CD4-positive, alpha-beta T cell (primary cell): ENCODE data around the gene NINJ1. TPM values are rescaled to one million over a fixed set of nuclear protein-coding genes. Genes with fewer than 3 reads are reported as not detected.
A peak's percentile ranks its signal among the peaks of the same experiment; 100 is the strongest.

ENCODE experiments used
- ATAC-seq: fragments of 200-7000 bp; cut with Tn5 transposase; one replicate; pipeline ENCODE4 v1.10.0; 2022; ENCODE audit warnings: mild to moderate bottlenecking; ENCODE audit not compliant: poor library complexity
- CTCF ChIA-PET: fragments of 350-600 bp; sonication (Branson Sonifier 250); formaldehyde crosslinking; loops from one replicate; lab custom pipeline; 2021; ENCODE audit warnings: antibody characterized with exemption, inconsistent platforms; lab: Charles Lee
- POLR2A ChIA-PET: fragments of 350-600 bp; sonication (Branson Sonifier 250); formaldehyde crosslinking; loops from one replicate; lab custom pipeline; 2021; ENCODE audit warnings: antibody characterized with exemption, inconsistent platforms; lab: Charles Lee
- DNase-seq, 14 experiments: peaks; one replicate each; pipeline ENCODE4 v3.0.0-alpha.2; 2013 to 2020; ENCODE audit warnings: mixed read lengths in 2 of 14
- H3K27ac ChIP-seq, 2 donors: one replicate each; pipeline versions ENCODE4 v1.5.1 to v1.7.0; 2013; ENCODE audit warnings: low read length in 2 of 2, low read depth in 1 of 2, mild to moderate bottlenecking in 1 of 2
- H3K27me3 ChIP-seq, 2 experiments: 1 replicate in 1 of 2; 2 replicates in 1 of 2; pipeline versions ENCODE4 v1.6.1 to v1.7.0; 2013; ENCODE audit warnings: low read length in 2 of 2, control low read depth in 1 of 2, mild to moderate bottlenecking in 1 of 2, moderate library complexity in 1 of 2; ENCODE audit not compliant: insufficient read depth in 2 of 2, control insufficient read depth in 1 of 2
- H3K36me3 ChIP-seq: one replicate; pipeline ENCODE4 v1.6.1; 2013; ENCODE audit warnings: low read length, control low read depth; ENCODE audit not compliant: insufficient read depth
- H3K4me1 ChIP-seq: one replicate; pipeline ENCODE4 v1.6.1; 2013; ENCODE audit warnings: low read length, control low read depth; ENCODE audit not compliant: insufficient read depth
- H3K4me3 ChIP-seq: one replicate; pipeline ENCODE4 v1.5.1; 2013; ENCODE audit warnings: mild to moderate bottlenecking, low read length, moderate library complexity
- H3K9me3 ChIP-seq, 2 experiments: 1 replicate in 1 of 2; 2 replicates in 1 of 2; pipeline versions ENCODE4 v1.6.1 to v1.7.0; 2013; ENCODE audit warnings: low read length in 2 of 2, mild to moderate bottlenecking in 2 of 2, control low read depth in 1 of 2, moderate library complexity in 1 of 2; ENCODE audit not compliant: control insufficient read depth in 1 of 2, insufficient read depth in 1 of 2
- H3K27ac Mint-ChIP-seq: one replicate; pipeline ENCODE4 v1.8.0; 2020; ENCODE audit warnings: mixed read lengths
- H3K27me3 Mint-ChIP-seq: one replicate; pipeline ENCODE4 v1.8.0; 2021; ENCODE audit warnings: mixed read lengths
- H3K36me3 Mint-ChIP-seq: one replicate; pipeline ENCODE4 v1.8.0; 2021; ENCODE audit warnings: low read depth, mixed read lengths
- H3K4me1 Mint-ChIP-seq: one replicate; pipeline ENCODE4 v1.8.0; 2021; ENCODE audit warnings: low read depth, mixed read lengths
- H3K4me3 Mint-ChIP-seq: one replicate; pipeline ENCODE4 v1.8.0; 2020; ENCODE audit warnings: mild to moderate bottlenecking, mixed read lengths
- H3K9me3 Mint-ChIP-seq: one replicate; pipeline ENCODE4 v1.8.0; 2020; ENCODE audit warnings: mixed read lengths
- CTCF ChIP-seq: fragments of 200-600 bp; IDR thresholded peaks from one replicate; pipeline ENCODE4 v1.8.0; 2022; ENCODE audit warnings: antibody characterized with exemption, mild to moderate bottlenecking
- intact Hi-C, 2 experiments: fragments of 100-400 bp; cut with DNase I in 1 of 2; cut with micrococcal nuclease in 1 of 2; formaldehyde crosslinking; loops; one replicate each; pipeline versions ENCODE4 v1.15.1 to v1.9.0; 2023 to 2025; cut with DNase I, micrococcal nuclease
- total RNA-seq, 174 experiments: library from RNA in 2 of 174; stranded (reverse) in 2 of 174; gene quantifications; one replicate each; pipeline ENCODE4 v1.2.3 and lab custom pipeline; 2021 to 2026

NINJ1 gene
- total RNA-seq, 2 experiments from 2014 or later: 87.8 to 87.9 TPM

GRCh38 chr9:93079371-93079770, 54.7 kb downstream of the NINJ1 start:
- DNase-seq (peak in 1 of 14 experiments; percentile 29), ATAC-seq (no peak)
- ChIA-PET POLR2A (interaction anchor here (1.0 kb wide), 1 partner anchor 15 kb away, joined by 3 read pairs; no protein-coding TSS in a partner anchor), CTCF (no interaction called here)
- Histone ChIP-seq H3K36me3 (peaks cover 81% of the 10 kb centered on the region), H3K9me3 (peaks cover 0 to 3% of the 10 kb centered on the region in 2 experiments), H3K27me3 (no peaks in the 10 kb centered on the region), H3K27ac (no peak overlapping the region), H3K4me3 (no peak overlapping the region), H3K4me1 (peaks cover 63% of the 10 kb centered on the region)
- H3K9me3 Mint-ChIP-seq: no peaks in the 10 kb centered on the region
- H3K27me3 Mint-ChIP-seq: no peaks in the 10 kb centered on the region
- H3K36me3 Mint-ChIP-seq: peaks cover 86% of the 10 kb centered on the region
- peak overlapping the region; percentile 62 for H3K27ac Mint-ChIP-seq
- TF ChIP-seq CTCF: no peak
- H3K4me3 Mint-ChIP-seq: no peak overlapping the region
- H3K4me1 Mint-ChIP-seq: peaks cover 52% of the 10 kb centered on the region
- intact Hi-C loops: no loop called here

- Mint-ChIP-seq H3K9me3 (no peaks in the 10 kb centered on the region), H3K4me1 (peaks cover 49% of the 10 kb centered on the region), H3K36me3 (peaks cover 85% of the 10 kb centered on the region), H3K4me3 (no peak overlapping the region), H3K27ac (peak overlapping the region; percentile 68), H3K27me3 (no peaks in the 10 kb centered on the region)
- intact Hi-C loops: no loop called here
- Histone ChIP-seq H3K4me1 (peaks cover 62% of the 10 kb centered on the region), H3K36me3 (peaks cover 69% of the 10 kb centered on the region), H3K27ac (peak overlapping the region in 1 of 2 donors; percentile 21), H3K27me3 (no peaks in the 10 kb centered on the region), H3K4me3 (no peak overlapping the region), H3K9me3 (no peaks in the 10 kb centered on the region)
- ChIA-PET POLR2A (no interaction called here), CTCF (no interaction called here)
- TF ChIP-seq CTCF: no peak
- DNase-seq (no peak), ATAC-seq (no peak)
These were observed 56.2 kb downstream of the NINJ1 start for GRCh38 chr9:93077811-93078210.

GRCh38 chr9:93077367-93077766, 56.7 kb downstream of the NINJ1 start:
- POLR2A ChIA-PET: interaction anchor here (0.8 to 2.8 kb wide), 3 partner anchors 9 to 36 kb away, joined by 3 to 8 read pairs (median 3); no protein-coding TSS in a partner anchor
- Mint-ChIP-seq H3K4me1 (peaks cover 54% of the 10 kb centered on the region), H3K27me3 (no peaks in the 10 kb centered on the region), H3K4me3 (no peak overlapping the region), H3K27ac (peak overlapping the region; percentile 68), H3K36me3 (peaks cover 85% of the 10 kb centered on the region), H3K9me3 (no peaks in the 10 kb centered on the region)
- Histone ChIP-seq H3K4me3 (no peak overlapping the region), H3K27me3 (no peaks in the 10 kb centered on the region), H3K4me1 (peaks cover 62% of the 10 kb centered on the region), H3K9me3 (no peaks in the 10 kb centered on the region), H3K27ac (peak overlapping the region in 1 of 2 donors; percentile 21), H3K36me3 (peaks cover 72% of the 10 kb centered on the region)
- CTCF ChIA-PET: no interaction called here
- ATAC-seq (no peak), DNase-seq (no peak)
- TF ChIP-seq CTCF: no peak
- intact Hi-C loops: no loop called here
